Measurements from ENCODE around the gene TMC1. TPM values are rescaled to one million over a fixed set of nuclear protein-coding genes. Genes with fewer than 3 reads are reported as not detected.

Gene TMC1
- total and polyA plus RNA-seq, 2 of the 13 experiments (the other 11 are each of a cell fraction or from before 2014, with no cell fraction given) = 0.02 to 0.03 TPM

GRCh38 chr9:72581694-72582093 lies 60.3 kb downstream of the TMC1 start:
- Histone ChIP-seq H3K79me2 (ENCODE audit: insufficient read depth, low read length) (no peaks in the 10 kb centered on the region), H3K9ac (ENCODE audit: insufficient read depth, low read depth, low read length) (no peak overlapping the region), H3K36me3 (replicated peaks in 1 of 2; ENCODE audit: control insufficient read depth in 1 of 2, insufficient read depth in 2 of 2, low read length in 2 of 2) (no peaks in the 10 kb centered on the region), H3K4me3 (replicated peaks in 1 of 3; ENCODE audit: insufficient read depth in 1 of 3, low read depth in 2 of 3, low read length in 3 of 3) (no peak overlapping the region), H3K9me3 (ENCODE audit: low read length) (no peaks in the 10 kb centered on the region), H3K27me3 (ENCODE audit: control insufficient read depth in 1 of 2, insufficient read depth in 2 of 2, low read length in 2 of 2) (no peaks in the 10 kb centered on the region; a peak in 1 of 5 replicates), H3K4me2 (ENCODE audit: low read depth, low read length) (no peak overlapping the region), H3K27ac (ENCODE audit: extremely low read length, insufficient read depth, low read length) (no peak overlapping the region), H4K20me1 (ENCODE audit: insufficient read depth, low read length) (no peaks in the 10 kb centered on the region), H2AFZ (ENCODE audit: low read length) (no peak overlapping the region), H3K4me1 (ENCODE audit: insufficient read depth, low read length) (no peaks in the 10 kb centered on the region)
- intact Hi-C loops (cut with micrococcal nuclease; ENCODE audit: unreplicated experiment) = no loop called here
- POLR2A ChIA-PET = no interaction called here
- ATAC-seq = no peak
- in situ Hi-C loops (cut with HindIII; ENCODE audit: extremely low pct_ligation_motif_present, low pct_unique_long_range_greater_than_20kb) = loop anchor here (25.0 kb wide), 1 partner anchor 544 kb away; no protein-coding TSS in a partner anchor
- no peak for FAIRE-seq
- BruUV-seq (replicated peaks) = no TSS peak
- WGBS (ENCODE audit: low lambda C conversion rate) = 73% methylated on average over 9 of the region's 9 CpGs
- DNase-seq (ENCODE audit: low spot score) = no peak
- CTCF ChIA-PET (ENCODE audit: low intra/inter-chr PET ratio, low total read pairs) = no interaction called here
- TF ChIP-seq ARID5B (CRISPR knock-in tag; IDR thresholded peaks at IDR 0.05) (no peak), TAF15 (IDR thresholded peaks at IDR 0.05; ENCODE audit: low read depth, low read length, poor library complexity, severe bottlenecking) (no peak), ZNF24 (IDR thresholded peaks at IDR 0.05) (no peak), CC2D1A (CRISPR knock-in tag; IDR thresholded peaks at IDR 0.05) (no peak), BRCA1 (CRISPR knock-in tag; IDR thresholded peaks at IDR 0.05) (no peak), ZNF550 (CRISPR knock-in tag; IDR thresholded peaks at IDR 0.05; ENCODE audit: borderline replicate concordance) (no peak), XBP1 (CRISPR knock-in tag; IDR thresholded peaks at IDR 0.05) (no peak), MIER2 (CRISPR knock-in tag; IDR thresholded peaks at IDR 0.05) (no peak), FOSL1 (CRISPR knock-in tag; IDR thresholded peaks at IDR 0.05; ENCODE audit: borderline replicate concordance) (no peak), PPARG (CRISPR knock-in tag; conservative IDR thresholded peaks at IDR 0.05) (no peak), PAXIP1 (CRISPR knock-in tag; conservative IDR thresholded peaks at IDR 0.05) (no peak), ZNF710 (CRISPR knock-in tag; IDR thresholded peaks at IDR 0.05; ENCODE audit: borderline replicate concordance) (no peak), MTA3 (CRISPR knock-in tag; IDR thresholded peaks at IDR 0.05) (no peak), ZNF678 (CRISPR knock-in tag; IDR thresholded peaks at IDR 0.05) (no peak), ZSCAN22 (CRISPR knock-in tag; IDR thresholded peaks at IDR 0.05) (no peak), NFKB2 (CRISPR knock-in tag; IDR thresholded peaks at IDR 0.05; ENCODE audit: borderline replicate concordance) (no peak), ZNF207 (IDR thresholded peaks at IDR 0.05; ENCODE audit: borderline replicate concordance) (no peak), SOX5 (CRISPR knock-in tag; IDR thresholded peaks at IDR 0.05; ENCODE audit: borderline replicate concordance) (no peak)

Data from HepG2 (cell line).